OCI-LY7 (cell line): Measurements from ENCODE around the gene RBBP8NL. TPM values are rescaled to one million over a fixed set of nuclear protein-coding genes. Genes with fewer than 3 reads are reported as not detected.

Experiments used
- BruUV-seq: library from RNA; stranded (reverse); fragments of 400-500 nt; replicated peaks from 2 replicates; lab custom pipeline; 2021; lab: Mats Ljungman, UMichigan
- CTCF ChIA-PET: fragments of 300-600 bp; sonication (Branson Sonifier 250); formaldehyde crosslinking; loops from one replicate; lab custom pipeline; 2022; ENCODE audit warnings: antibody characterized with exemption; ENCODE audit not compliant: unreplicated experiment; lab: Charles Lee
- POLR2A ChIA-PET: fragments of 300-600 bp; sonication (Branson Sonifier 250); formaldehyde crosslinking; loops from one replicate; lab custom pipeline; 2022; ENCODE audit warnings: antibody characterized with exemption; lab: Charles Lee
- DNase-seq: peaks from one replicate; pipeline ENCODE4 v3.0.0-alpha.2; 2015; ENCODE audit warnings: low spot score
- H2AFZ ChIP-seq: fragments of 200-600 bp; sonication (generic), shearing (Covaris generic); 2 replicates; pipeline ENCODE4 v1.6.1; 2014; ENCODE audit warnings: mild to moderate bottlenecking, antibody characterized with exemption, low read length, moderate library complexity
- H3K27ac ChIP-seq: fragments of 200-600 bp; sonication (generic); 2 replicates; pipeline ENCODE4 v1.5.1; 2014; ENCODE audit warnings: mixed run types, low read depth, mild to moderate bottlenecking, moderate library complexity, low read length, inconsistent platforms; ENCODE audit not compliant: poor library complexity, severe bottlenecking
- H3K36me3 ChIP-seq: fragments of 200-600 bp; sonication (generic); 2 replicates; pipeline ENCODE4 v1.6.1; 2014; ENCODE audit warnings: mild to moderate bottlenecking, antibody characterized with exemption, low read length, moderate library complexity, mixed read lengths; ENCODE audit not compliant: insufficient read depth
- H3K4me1 ChIP-seq: fragments of 200-600 bp; sonication (generic); 2 replicates; pipeline ENCODE4 v1.5.1; 2014; ENCODE audit warnings: mild to moderate bottlenecking, low read length; ENCODE audit not compliant: insufficient read depth, poor library complexity, severe bottlenecking
- H3K4me2 ChIP-seq: fragments of 200-600 bp; sonication (generic); 2 replicates; pipeline ENCODE4 v1.6.1; 2014; ENCODE audit warnings: mild to moderate bottlenecking, low read length
- H3K4me3 ChIP-seq: fragments of 200-600 bp; sonication (generic); 2 replicates; pipeline ENCODE4 v1.5.1; 2014; ENCODE audit warnings: mild to moderate bottlenecking, low read depth, low read length; ENCODE audit not compliant: poor library complexity, severe bottlenecking
- H3K79me2 ChIP-seq: fragments of 200-600 bp; sonication (generic); 2 replicates; pipeline ENCODE4 v1.6.1; 2016; ENCODE audit warnings: low read depth, mild to moderate bottlenecking, low read length, moderate library complexity, mixed read lengths; ENCODE audit not compliant: insufficient read depth
- H3K9me2 ChIP-seq: fragments of 200-600 bp; sonication (generic); 2 replicates; pipeline ENCODE4 v1.6.1; 2016; ENCODE audit warnings: mild to moderate bottlenecking, low read length, mixed read lengths; ENCODE audit not compliant: insufficient read depth
- H3K9me3 ChIP-seq: fragments of 200-600 bp; sonication (generic); 2 replicates; pipeline ENCODE4 v1.6.1; 2014; ENCODE audit warnings: mild to moderate bottlenecking, mixed run types, low read length, mixed read lengths
- H4K20me1 ChIP-seq: fragments of 200-600 bp; sonication (generic); 2 replicates; pipeline ENCODE4 v1.6.1; 2014; ENCODE audit warnings: mild to moderate bottlenecking, antibody characterized with exemption, low read length, moderate library complexity, mixed read lengths; ENCODE audit not compliant: insufficient read depth
- EZH2phosphoT487 ChIP-seq: fragments of 200-600 bp; sonication (generic); IDR thresholded peaks from 2 replicates; pipeline ENCODE4 v1.6.1; 2018; ENCODE audit warnings: low read depth, borderline replicate concordance, mild to moderate bottlenecking, mixed run types, antibody characterized with exemption, low read length, moderate library complexity, mixed read lengths
- intact Hi-C: fragments of 100-400 bp; cut with micrococcal nuclease; formaldehyde crosslinking; loops from one replicate; pipeline ENCODE4 v1.10.0; 2022; ENCODE audit not compliant: unreplicated experiment
- total RNA-seq, 2 experiments: library from RNA; depleted of rRNA in 1 of 2; stranded (reverse); fragments of >200 nt in 1 of 2; shearing (Covaris generic) in 1 of 2; gene quantifications; 2 replicates each; pipeline ENCODE4 v1.2.3, GENCODE V29; 2014 to 2022
- TF ChIP-seq, protein P1 (sequence below): fragments of 200-600 bp; sonication (generic); conservative IDR thresholded peaks from 2 replicates; pipeline ENCODE4 v1.5.1; 2014; ENCODE audit warnings: mild to moderate bottlenecking, antibody characterized with exemption, low read length, moderate library complexity, mixed read lengths

The RBBP8NL gene
- total RNA-seq, 2 experiments from 2014 or later, result not detected

GRCh38 chr20:62451156-62451767 lies 23.9 kb upstream of the RBBP8NL start:
- no peaks in the 10 kb centered on the region for H3K36me3 ChIP-seq
- TF ChIP-seq EZH2phosphoT487, result no peak
- TF ChIP-seq, protein P1, sequence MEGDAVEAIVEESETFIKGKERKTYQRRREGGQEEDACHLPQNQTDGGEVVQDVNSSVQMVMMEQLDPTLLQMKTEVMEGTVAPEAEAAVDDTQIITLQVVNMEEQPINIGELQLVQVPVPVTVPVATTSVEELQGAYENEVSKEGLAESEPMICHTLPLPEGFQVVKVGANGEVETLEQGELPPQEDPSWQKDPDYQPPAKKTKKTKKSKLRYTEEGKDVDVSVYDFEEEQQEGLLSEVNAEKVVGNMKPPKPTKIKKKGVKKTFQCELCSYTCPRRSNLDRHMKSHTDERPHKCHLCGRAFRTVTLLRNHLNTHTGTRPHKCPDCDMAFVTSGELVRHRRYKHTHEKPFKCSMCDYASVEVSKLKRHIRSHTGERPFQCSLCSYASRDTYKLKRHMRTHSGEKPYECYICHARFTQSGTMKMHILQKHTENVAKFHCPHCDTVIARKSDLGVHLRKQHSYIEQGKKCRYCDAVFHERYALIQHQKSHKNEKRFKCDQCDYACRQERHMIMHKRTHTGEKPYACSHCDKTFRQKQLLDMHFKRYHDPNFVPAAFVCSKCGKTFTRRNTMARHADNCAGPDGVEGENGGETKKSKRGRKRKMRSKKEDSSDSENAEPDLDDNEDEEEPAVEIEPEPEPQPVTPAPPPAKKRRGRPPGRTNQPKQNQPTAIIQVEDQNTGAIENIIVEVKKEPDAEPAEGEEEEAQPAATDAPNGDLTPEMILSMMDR, result no peak
- H3K9me3 ChIP-seq, result no peaks in the 10 kb centered on the region
- H3K79me2 ChIP-seq, result no peaks in the 10 kb centered on the region
- H3K27ac ChIP-seq, result no peak overlapping the region
- H4K20me1 ChIP-seq, result no peaks in the 10 kb centered on the region
- H3K9me2 ChIP-seq, result no peaks in the 10 kb centered on the region
- no peak overlapping the region for H3K4me3 ChIP-seq
- no peaks in the 10 kb centered on the region for H3K4me1 ChIP-seq
- no TSS peak for BruUV-seq
- no peak overlapping the region for H3K4me2 ChIP-seq
- CTCF ChIA-PET, result no interaction called here
- POLR2A ChIA-PET, result no interaction called here
- no peak overlapping the region for H2AFZ ChIP-seq
- intact Hi-C loops, result no loop called here
- no peak for DNase-seq

DNA sequence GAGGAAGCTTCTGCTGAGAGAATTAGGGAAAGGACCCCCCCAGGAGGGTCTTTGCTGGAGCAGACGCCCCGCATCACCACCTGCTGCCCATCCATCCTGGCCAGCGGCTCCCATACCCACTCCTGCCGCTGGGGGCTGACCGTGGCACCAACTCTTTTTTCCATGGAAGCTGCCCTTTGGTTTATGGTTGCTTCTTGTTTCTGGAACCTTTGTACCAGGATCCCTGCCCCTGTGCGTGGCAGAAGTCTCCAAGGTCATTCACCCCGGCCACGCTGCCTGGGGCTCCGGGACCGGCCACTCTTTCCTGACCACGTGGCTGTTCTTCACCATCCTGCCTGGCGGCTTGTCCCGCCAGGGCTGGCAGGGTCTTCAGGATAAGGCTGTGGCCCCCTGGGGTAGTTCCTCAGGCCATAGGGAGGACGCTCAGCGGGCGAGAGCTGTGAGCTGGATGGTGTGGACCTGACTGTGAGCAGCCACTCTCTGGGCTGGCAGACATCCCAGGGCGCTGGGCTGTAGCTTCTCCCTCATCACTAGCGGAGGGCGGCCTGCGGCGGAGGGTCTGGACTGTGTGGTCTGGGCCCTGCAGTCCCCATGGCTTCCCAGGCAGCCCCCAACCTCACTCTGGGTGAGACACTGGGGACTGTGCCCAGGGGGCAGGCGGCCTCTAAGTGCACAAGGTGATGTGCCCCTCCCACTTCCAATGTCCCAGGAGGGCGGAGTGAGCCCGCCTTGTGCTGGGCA lies 22.8 kb upstream of the RBBP8NL start:
- ChIA-PET POLR2A (no interaction called here), CTCF (interaction anchor here (0.6 kb wide), 1 partner anchor 80 kb away, joined by 5 read pairs; no protein-coding TSS in a partner anchor)
- no peaks in the 10 kb centered on the region for H4K20me1 ChIP-seq
- no peaks in the 10 kb centered on the region for H3K79me2 ChIP-seq
- H2AFZ ChIP-seq, result no peak overlapping the region
- H3K27ac ChIP-seq, result no peak overlapping the region
- no peak for DNase-seq
- H3K4me3 ChIP-seq, result no peak overlapping the region
- H3K9me3 ChIP-seq, result no peaks in the 10 kb centered on the region
- no peak overlapping the region for H3K4me2 ChIP-seq
- no peaks in the 10 kb centered on the region for H3K4me1 ChIP-seq
- no TSS peak for BruUV-seq
- no peaks in the 10 kb centered on the region for H3K9me2 ChIP-seq
- TF ChIP-seq, protein P1, result no peak
- TF ChIP-seq EZH2phosphoT487, result no peak
- intact Hi-C loops, result no loop called here
- no peaks in the 10 kb centered on the region for H3K36me3 ChIP-seq

- ChIA-PET POLR2A (no interaction called here), CTCF (no interaction called here)
- Histone ChIP-seq H3K4me1 (no peaks in the 10 kb centered on the region), H3K79me2 (no peaks in the 10 kb centered on the region), H3K9me3 (no peaks in the 10 kb centered on the region), H3K27ac (no peak overlapping the region), H2AFZ (no peak overlapping the region), H4K20me1 (no peaks in the 10 kb centered on the region), H3K36me3 (no peaks in the 10 kb centered on the region), H3K4me3 (no peak overlapping the region), H3K4me2 (no peak overlapping the region), H3K9me2 (no peaks in the 10 kb centered on the region)
- no peak for TF ChIP-seq EZH2phosphoT487
- TF ChIP-seq, protein P1, result no peak
- intact Hi-C loops, result no loop called here
- BruUV-seq, result no TSS peak
- no peak for DNase-seq
Measured at GRCh38 chr20:62448788-62449187, 21.4 kb upstream of the RBBP8NL start.
